ENCODE results near the gene SHANK3. TPM values are rescaled to one million over a fixed set of nuclear protein-coding genes. Genes with fewer than 3 reads are reported as not detected.

Gene SHANK3
- total and polyA plus RNA-seq, 2 donors (not counting 3 experiments of a cell fraction or from before 2014, with no cell fraction given) = 26.1 to 158 TPM

GRCh38 chr22:50708996-50709395, 36.4 kb downstream of the SHANK3 start:
- no peak overlapping the region for H3K4me2 ChIP-seq (ENCODE audit: insufficient read depth, low read length)
- no peaks in the 10 kb centered on the region for H3K27me3 ChIP-seq (ENCODE audit: control insufficient read depth in 2 of 2, insufficient read depth in 2 of 2, low read length in 2 of 2)
- peaks cover 24% of the 10 kb centered on the region for H3K79me2 ChIP-seq (ENCODE audit: control insufficient read depth, insufficient read depth, low read length)
- no TSS peak for BruUV-seq (replicated peaks)
- FAIRE-seq = no peak
- TF ChIP-seq POLR2A (IDR thresholded peaks at IDR 0.05; ENCODE audit: low read depth, low read length) (no peak), GATA2 (IDR thresholded peaks at IDR 0.05; ENCODE audit: insufficient read depth, insufficient read length, low read depth, low read length) (no peak), CTCF (IDR thresholded peaks at IDR 0.05; ENCODE audit: extremely low read depth in 1 of 2, insufficient read depth in 1 of 2, low read depth in 1 of 2, low read length in 2 of 2) (no peak), POLR2AphosphoS5 (IDR thresholded peaks at IDR 0.05; ENCODE audit: insufficient read depth, low read depth, low read length) (no peak), EZH2 (IDR thresholded peaks at IDR 0.05; ENCODE audit: borderline replicate concordance, low read depth, low read length, severe bottlenecking) (no peak), JUN (IDR thresholded peaks at IDR 0.05; ENCODE audit: borderline replicate concordance, insufficient read depth, insufficient read length, low read depth) (no peak), MAX (IDR thresholded peaks at IDR 0.05; ENCODE audit: insufficient read depth, insufficient read length) (no peak), MYC (IDR thresholded peaks at IDR 0.05; ENCODE audit: low read depth, low read length) (no peak), FOS (IDR thresholded peaks at IDR 0.05; ENCODE audit: borderline replicate concordance, insufficient read depth, low read length) (no peak)
- no peak overlapping the region for H2AFZ ChIP-seq (ENCODE audit: low read depth, low read length)
- ChIA-PET CTCF (no interaction called here), POLR2A (no interaction called here)
- no peaks in the 10 kb centered on the region for H4K20me1 ChIP-seq (replicated peaks; ENCODE audit: control insufficient read depth, extremely low read depth, insufficient read depth, low read length)
- no peak overlapping the region for H3K4me3 ChIP-seq (replicated peaks in 1 of 3; ENCODE audit: insufficient read depth in 1 of 3, low read depth in 1 of 3, low read length in 3 of 3)
- H3K4me1 ChIP-seq (ENCODE audit: control insufficient read depth, extremely low read depth, insufficient read depth, low read length) = no peaks in the 10 kb centered on the region
- H3K9me3 ChIP-seq (replicated peaks; ENCODE audit: control insufficient read depth, insufficient read depth, low read length) = no peaks in the 10 kb centered on the region
- dilution Hi-C loops (cut with MboI; ENCODE audit: extremely low pct_ligation_motif_present, low sequenced_read_pairs) (no loop called here), intact Hi-C loops (cut with micrococcal nuclease) (no loop called here)
- no peak overlapping the region for H3K9ac ChIP-seq (replicated peaks; ENCODE audit: extremely low read depth, insufficient read depth, low read length)
- H3K27ac ChIP-seq (ENCODE audit: insufficient read depth, low read depth, low read length) = no peak overlapping the region
- no peak for DNase-seq (ENCODE audit: low read depth, low spot score)
- H3K9me1 ChIP-seq (replicated peaks; ENCODE audit: control insufficient read depth, extremely low read depth, insufficient read depth, low read length) = no peaks in the 10 kb centered on the region
- H3K36me3 ChIP-seq (ENCODE audit: control insufficient read depth in 2 of 2, extremely low read depth in 1 of 2, insufficient read depth in 2 of 2, low read length in 2 of 2) = peaks cover 32 to 72% of the 10 kb centered on the region in 2 experiments

All from endothelial cell of umbilical vein (primary cell).